GM23338 (cell line): ENCODE results near the gene COX4I1. TPM values are rescaled to one million over a fixed set of nuclear protein-coding genes. Genes with fewer than 3 reads are reported as not detected.

Experiments
- ATAC-seq: fragments of 200-7000 bp; cut with Tn5 transposase; 3 replicates; pipeline ENCODE4 v1.9.1; 2020
- DNase-seq: peaks from one replicate; pipeline ENCODE4 v3.0.0-alpha.2; 2015; ENCODE audit warnings: low spot score
- H2AFZ ChIP-seq: fragments of 200-600 bp; sonication (generic); 2 replicates; pipeline ENCODE4 v1.8.0; 2016; ENCODE audit warnings: antibody characterized with exemption, mild to moderate bottlenecking, moderate library complexity
- H3F3A ChIP-seq: fragments of 200-600 bp; sonication (generic); replicated peaks from 2 replicates; pipeline ENCODE4 v1.8.0; 2017; ENCODE audit warnings: antibody characterized with exemption, mixed run types, low read depth
- H3K27ac ChIP-seq: fragments of 200-600 bp; sonication (generic); 2 replicates; pipeline ENCODE4 v1.6.1; 2016; ENCODE audit warnings: low read depth
- H3K27me3 ChIP-seq: fragments of 200-600 bp; sonication (generic); 2 replicates; pipeline ENCODE4 v1.8.0; 2016; ENCODE audit warnings: mild to moderate bottlenecking, mixed run types, moderate library complexity; ENCODE audit not compliant: insufficient read depth
- H3K36me3 ChIP-seq: fragments of 200-600 bp; sonication (generic); 2 replicates; pipeline ENCODE4 v1.8.0; 2016; ENCODE audit warnings: mild to moderate bottlenecking; ENCODE audit not compliant: insufficient read depth
- H3K4me1 ChIP-seq: fragments of 200-600 bp; sonication (generic); 2 replicates; pipeline ENCODE4 v1.8.0; 2016; ENCODE audit warnings: mild to moderate bottlenecking, moderate library complexity; ENCODE audit not compliant: insufficient read depth
- H3K4me2 ChIP-seq: fragments of 200-600 bp; sonication (generic); 2 replicates; pipeline ENCODE4 v1.7.1; 2017; ENCODE audit warnings: mixed run types
- H3K4me3 ChIP-seq: fragments of 200-600 bp; sonication (generic); 2 replicates; pipeline ENCODE4 v1.6.1; 2016; ENCODE audit warnings: mixed run types
- H3K79me2 ChIP-seq: fragments of 200-600 bp; sonication (generic); replicated peaks from 2 replicates; pipeline ENCODE4 v1.8.0; 2017; ENCODE audit warnings: mild to moderate bottlenecking; ENCODE audit not compliant: insufficient read depth
- H3K9me2 ChIP-seq: fragments of 200-600 bp; sonication (generic); 2 replicates; pipeline ENCODE4 v1.8.0; 2017; ENCODE audit not compliant: insufficient read depth
- H4K20me1 ChIP-seq: fragments of 200-600 bp; sonication (generic); replicated peaks from 2 replicates; pipeline ENCODE4 v1.8.0; 2017; ENCODE audit warnings: mild to moderate bottlenecking; ENCODE audit not compliant: insufficient read depth
- H3K27ac Mint-ChIP-seq: 2 replicates; pipeline ENCODE4 v1.8.0; 2020; ENCODE audit warnings: inconsistent platforms, mild to moderate bottlenecking, moderate library complexity, mixed read lengths
- H3K27me3 Mint-ChIP-seq: 3 replicates; pipeline ENCODE4 v1.8.0; 2022; ENCODE audit warnings: low read depth, mild to moderate bottlenecking, moderate library complexity, mixed read lengths, inconsistent platforms; ENCODE audit not compliant: insufficient read depth, poor library complexity
- H3K36me3 Mint-ChIP-seq: 3 replicates; pipeline ENCODE4 v1.8.0; 2021; ENCODE audit warnings: low read depth, mild to moderate bottlenecking, inconsistent platforms, moderate library complexity, mixed read lengths
- H3K4me1 Mint-ChIP-seq: 3 replicates; pipeline ENCODE4 v1.8.0; 2020; ENCODE audit warnings: mild to moderate bottlenecking, inconsistent platforms, mixed read lengths
- H3K4me3 Mint-ChIP-seq: 3 replicates; pipeline ENCODE4 v1.8.0; 2021; ENCODE audit warnings: moderate library complexity, mild to moderate bottlenecking, inconsistent platforms, mixed read lengths
- H3K9me3 Mint-ChIP-seq: 3 replicates; pipeline ENCODE4 v1.8.0; 2020; ENCODE audit warnings: moderate library complexity, mild to moderate bottlenecking, inconsistent platforms, mixed read lengths
- CREB1 ChIP-seq: fragments of 250-450 bp; sonication (Bioruptor Pico); IDR thresholded peaks from 2 replicates; pipeline ENCODE4 v1.5.0; 2020; ENCODE audit warnings: low read depth, mild to moderate bottlenecking, moderate library complexity
- JUNB ChIP-seq: IDR thresholded peaks from one replicate; pipeline ENCODE4 v1.6.1; 2016; ENCODE audit warnings: antibody characterized with exemption; ENCODE audit not compliant: unreplicated experiment
- NANOG ChIP-seq: IDR thresholded peaks from 2 replicates; pipeline ENCODE4 v1.6.1; 2016; ENCODE audit warnings: antibody characterized with exemption, borderline replicate concordance
- POLR2AphosphoS5 ChIP-seq: IDR thresholded peaks from 2 replicates; pipeline ENCODE4 v1.6.1; 2016; ENCODE audit warnings: antibody characterized with exemption, low read depth
- REST ChIP-seq: IDR thresholded peaks from one replicate; pipeline ENCODE4 v1.6.1; 2018; ENCODE audit warnings: antibody characterized with exemption; ENCODE audit not compliant: unreplicated experiment
- STAT1 ChIP-seq: IDR thresholded peaks from one replicate; pipeline ENCODE4 v1.6.1; 2016; ENCODE audit warnings: antibody characterized with exemption; ENCODE audit not compliant: unreplicated experiment
- ZNF331 ChIP-seq: fragments of 250-450 bp; sonication (Bioruptor Pico); IDR thresholded peaks from 2 replicates; pipeline ENCODE4 v1.5.0; 2020; ENCODE audit warnings: low read depth, mild to moderate bottlenecking, moderate library complexity
- ZNF462 ChIP-seq: fragments of 250-450 bp; sonication (Bioruptor Pico); IDR thresholded peaks from 2 replicates; pipeline ENCODE4 v1.5.0; 2020; ENCODE audit warnings: mild to moderate bottlenecking, moderate library complexity
- polyA plus RNA-seq: library from polyadenylated mRNA; unstranded; fragments of >200 nt; fragmentation: Nextera tagmentation; extraction: Ambion mirVana; gene quantifications from 2 replicates; pipeline ENCODE4 v1.2.1, GENCODE V29; 2016
- total RNA-seq: library from RNA; depleted of rRNA; stranded (reverse); fragments of >200 nt; shearing (Covaris generic); gene quantifications from 2 replicates; pipeline ENCODE4 v1.2.3, GENCODE V29; 2014

The COX4I1 gene
- total and polyA plus RNA-seq, 2 experiments from 2014 or later: 329 to 1,008 TPM

DNA sequence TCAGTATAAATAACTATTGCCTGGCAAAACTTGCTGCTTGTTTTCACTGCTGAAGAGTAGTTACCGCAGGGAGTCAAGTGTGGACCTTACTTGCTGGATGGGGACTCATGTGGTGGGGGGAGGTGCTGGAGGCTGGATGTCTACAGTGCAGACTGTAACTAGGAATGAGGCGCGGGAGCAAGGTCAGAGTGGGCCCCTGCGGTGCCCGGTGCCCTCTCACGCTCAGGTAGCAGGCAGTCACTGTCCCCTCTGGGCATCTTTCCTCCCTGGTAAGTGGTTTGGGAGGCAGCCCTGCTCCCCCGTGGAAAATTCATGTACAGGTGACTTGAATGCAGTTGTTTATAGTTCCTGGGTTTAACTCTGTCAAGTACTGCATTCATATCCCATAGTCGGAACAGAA, 4.8 kb upstream of the COX4I1 start:
- H3K4me3 Mint-ChIP-seq: no peak overlapping the region
- DNase-seq: no peak
- Histone ChIP-seq H4K20me1 (peaks cover 49% of the 10 kb centered on the region), H2AFZ (no peak overlapping the region), H3K4me2 (no peak overlapping the region), H3K4me1 (no peaks in the 10 kb centered on the region; the same call in 1 of the 2 replicates), H3K27ac (no peak overlapping the region), H3F3A (no peaks in the 10 kb centered on the region), H3K27me3 (no peaks in the 10 kb centered on the region), H3K4me3 (no peak overlapping the region), H3K9me2 (no peaks in the 10 kb centered on the region), H3K79me2 (peaks cover 97% of the 10 kb centered on the region), H3K36me3 (0 out of 2 replicates have a peak, but pooled peaks cover 5% of the 10 kb centered on the region)
- no peak for ATAC-seq
- no peak overlapping the region for H3K27ac Mint-ChIP-seq
- TF ChIP-seq REST (no peak), STAT1 (no peak), NANOG (no peak), CREB1 (CRISPR knock-in tag) (no peak), ZNF331 (CRISPR knock-in tag) (no peak), POLR2AphosphoS5 (no peak), ZNF462 (no peak), JUNB (no peak)
- H3K4me1 Mint-ChIP-seq: peaks cover 12% of the 10 kb centered on the region
- H3K9me3 Mint-ChIP-seq: peaks cover 2% of the 10 kb centered on the region; the same call in 1 of the 3 replicates
- peaks cover 7% of the 10 kb centered on the region for H3K27me3 Mint-ChIP-seq
- H3K36me3 Mint-ChIP-seq: peaks cover 70% of the 10 kb centered on the region
